HepG2 (cell line): ENCODE measurements around the gene WSCD2. TPM values are rescaled to one million over a fixed set of nuclear protein-coding genes. Genes with fewer than 3 reads are reported as not detected.

ENCODE experiments used
- ATAC-seq: fragments of 200-7000 bp; cut with Tn5 transposase; 3 replicates; pipeline ENCODE4 v1.9.1; 2020; ENCODE audit warnings: mild to moderate bottlenecking, moderate library complexity
- BruUV-seq: library from RNA; stranded (reverse); fragments of 400-500 nt; replicated peaks from 2 replicates; lab custom pipeline; 2021; lab: Mats Ljungman, UMichigan
- CTCF ChIA-PET: fragments of 300-600 bp; formaldehyde crosslinking; extraction: SDS; loops from one replicate; lab custom pipeline; 2021; ENCODE audit warnings: low total read pairs, inconsistent platforms, low intra/inter-chr PET ratio; lab: Yijun Ruan, JAX
- POLR2A ChIA-PET: fragments of 350-600 bp; sonication (Branson Sonifier 250); formaldehyde crosslinking; loops from one replicate; lab custom pipeline; 2020; ENCODE audit warnings: antibody characterized with exemption, inconsistent platforms; lab: Yijun Ruan, JAX
- DNase-seq: peaks from one replicate; pipeline ENCODE4 v3.0.0-alpha.2; 2015; ENCODE audit warnings: low spot score
- FAIRE-seq: peaks from 3 replicates; lab custom pipeline; 2011; peaks lifted over from hg19 to GRCh38; lab: Jason Lieb, UNC
- H2AFZ ChIP-seq: one replicate; pipeline ENCODE4 v1.6.1; 2011; ENCODE audit warnings: low read length, inconsistent platforms
- H3K27ac ChIP-seq: fragments of 300-600 bp; 3 replicates; pipeline ENCODE4 v1.8.0; 2011; ENCODE audit warnings: mixed run types, mild to moderate bottlenecking, mixed read lengths, low read length, inconsistent platforms; ENCODE audit not compliant: insufficient read depth; ENCODE audit errors: extremely low read length
- H3K27me3 ChIP-seq, 2 experiments: fragments of 200-600 bp in 1 of 2; 2 replicates in 1 of 2; 3 replicates in 1 of 2; pipeline versions ENCODE4 v1.6.0 to v1.8.0; 2011; ENCODE audit warnings: low read length in 2 of 2, mild to moderate bottlenecking in 2 of 2, moderate library complexity in 2 of 2, inconsistent platforms in 1 of 2; ENCODE audit not compliant: insufficient read depth in 2 of 2, control insufficient read depth in 1 of 2
- H3K36me3 ChIP-seq, 2 experiments: fragments of 200-600 bp in 1 of 2; replicated peaks in 1 of 2; 2 replicates in 1 of 2; 3 replicates in 1 of 2; pipeline versions ENCODE4 v1.5.1 to v1.8.0; 2011; ENCODE audit warnings: low read length in 2 of 2, inconsistent platforms in 1 of 2; ENCODE audit not compliant: insufficient read depth in 2 of 2, control insufficient read depth in 1 of 2
- H3K4me1 ChIP-seq: 2 replicates; pipeline ENCODE4 v1.5.1; 2012; ENCODE audit warnings: low read length, inconsistent platforms; ENCODE audit not compliant: insufficient read depth
- H3K4me2 ChIP-seq: 2 replicates; pipeline ENCODE4 v1.6.0; 2011; ENCODE audit warnings: low read depth, low read length, inconsistent platforms
- H3K4me3 ChIP-seq, 3 experiments: fragments of 200-600 bp in 1 of 3; sonication (generic), shearing (Covaris generic) in 1 of 3; replicated peaks in 1 of 3; 2 replicates each; pipeline ENCODE4 v1.5.1; 2011 to 2016; ENCODE audit warnings: low read length in 3 of 3, inconsistent platforms in 2 of 3, low read depth in 2 of 3, mild to moderate bottlenecking in 2 of 3, control low read depth in 1 of 3, mixed read lengths in 1 of 3; ENCODE audit not compliant: insufficient read depth in 1 of 3
- H3K79me2 ChIP-seq: one replicate; pipeline ENCODE4 v1.6.1; 2011; ENCODE audit warnings: low read length, inconsistent platforms; ENCODE audit not compliant: insufficient read depth
- H3K9ac ChIP-seq: 2 replicates; pipeline ENCODE4 v1.6.0; 2011; ENCODE audit warnings: mild to moderate bottlenecking, low read depth, low read length, inconsistent platforms; ENCODE audit not compliant: insufficient read depth
- H3K9me3 ChIP-seq: 2 replicates; pipeline ENCODE4 v1.5.1; 2012; ENCODE audit warnings: mild to moderate bottlenecking, low read length
- H4K20me1 ChIP-seq: 2 replicates; pipeline ENCODE4 v1.6.0; 2011; ENCODE audit warnings: inconsistent platforms, mild to moderate bottlenecking, low read length, moderate library complexity; ENCODE audit not compliant: insufficient read depth
- AKAP8 ChIP-seq: sonication (generic); formaldehyde crosslinking; IDR thresholded peaks from 2 replicates; pipeline ENCODE4 v1.5.1; 2020; ENCODE audit warnings: mild to moderate bottlenecking, missing genetic modification reagents
- KDM1A ChIP-seq: IDR thresholded peaks from 2 replicates; pipeline ENCODE4 v1.6.1; 2016; ENCODE audit warnings: missing compliant biosample characterization
- MYNN ChIP-seq: sonication (generic); formaldehyde crosslinking; IDR thresholded peaks from 2 replicates; pipeline ENCODE4 v1.4.0; 2020; ENCODE audit warnings: mild to moderate bottlenecking, low read depth, missing genetic modification reagents
- PAXIP1 ChIP-seq: sonication (generic); formaldehyde crosslinking; conservative IDR thresholded peaks from 2 replicates; pipeline ENCODE4 v1.4.0; 2020; ENCODE audit warnings: mild to moderate bottlenecking, missing genetic modification reagents, moderate library complexity
- PTBP1 ChIP-seq: fragments of 200-400 bp; formaldehyde crosslinking; IDR thresholded peaks from 2 replicates; pipeline ENCODE4 v1.6.1; 2018; ENCODE audit warnings: low read length, low read depth; ENCODE audit not compliant: poor library complexity, severe bottlenecking
- ZBTB40 ChIP-seq, 2 experiments: fragments of 450-650 bp in 1 of 2; sonication (generic) in 1 of 2; formaldehyde crosslinking in 1 of 2; IDR thresholded peaks; 2 replicates each; pipeline versions ENCODE4 v1.6.1 to v1.8.0; 2016 to 2022; ENCODE audit warnings: antibody characterized with exemption in 1 of 2, mild to moderate bottlenecking in 1 of 2, missing genetic modification reagents in 1 of 2
- ZNF280B ChIP-seq: sonication (generic); formaldehyde crosslinking; IDR thresholded peaks from 2 replicates; pipeline ENCODE4 v1.5.0; 2020; ENCODE audit warnings: missing genetic modification reagents, mild to moderate bottlenecking, borderline replicate concordance
- ZNF30 ChIP-seq: sonication (generic); formaldehyde crosslinking; IDR thresholded peaks from 2 replicates; pipeline ENCODE4 v1.5.0; 2020; ENCODE audit warnings: mild to moderate bottlenecking, missing genetic modification reagents
- ZNF33A ChIP-seq: sonication (generic); formaldehyde crosslinking; IDR thresholded peaks from 2 replicates; pipeline ENCODE4 v1.5.1; 2020; ENCODE audit warnings: missing genetic modification reagents, mild to moderate bottlenecking, moderate library complexity, borderline replicate concordance
- ZNF510 ChIP-seq: sonication (generic); formaldehyde crosslinking; IDR thresholded peaks from 2 replicates; pipeline ENCODE4 v1.4.0; 2020; ENCODE audit warnings: low read depth, mild to moderate bottlenecking, missing genetic modification reagents
- WGBS: methylation state at CpG from one replicate; pipeline ENCODE4 v1.1.6; 2017; ENCODE audit warnings: low lambda C conversion rate; 5-methylcytosine and 5-hydroxymethylcytosine counted together
- in situ Hi-C: cut with HindIII; loops from 2 replicates; pipeline ENCODE4 v1.10.0; 2017; ENCODE audit warnings: low pct_unique_long_range_greater_than_20kb; ENCODE audit not compliant: extremely low pct_ligation_motif_present
- intact Hi-C: fragments of 100-400 bp; cut with micrococcal nuclease; formaldehyde crosslinking; loops from one replicate; pipeline ENCODE4 v1.10.0; 2022; ENCODE audit not compliant: unreplicated experiment
- polyA plus RNA-seq, 8 experiments: library from polyadenylated mRNA; depleted of rRNA in 3 of 8; stranded (reverse) in 7 of 8; unstranded in 1 of 8; fragments of >200 nt; fragmentation: Illumina TruSeq in 4 of 8; extraction: Trizol in 4 of 8; gene quantifications; 2 replicates each; pipeline versions ENCODE4 v1.2.1 to v1.2.3, GENCODE V29; 2011 to 2016; ENCODE audit warnings: low read depth in 4 of 8, missing spikeins in 1 of 8, mixed read lengths in 1 of 8; ENCODE audit not compliant: insufficient read depth in 1 of 8
- total RNA-seq, 5 experiments: library from RNA; depleted of rRNA; stranded (reverse); fragments of >200 nt; fragmentation: Illumina TruSeq; extraction: Trizol; gene quantifications; 2 replicates each; pipeline ENCODE4 v1.2.3, GENCODE V29; 2016; ENCODE audit warnings: low read depth in 1 of 5

The WSCD2 gene
- total and polyA plus RNA-seq, 2 of the 13 experiments (the other 11 are each of a cell fraction or from before 2014, with no cell fraction given): not detected

GRCh38 chr12:108133482-108133881, 4.4 kb downstream of the WSCD2 start:
- in situ Hi-C loops: no loop called here
- 6% methylated on average over 7 of the region's 7 CpGs for WGBS
- H3K27me3 ChIP-seq: peaks cover 0 to 23% of the 10 kb centered on the region in 2 experiments; a peak in 4 of 5 replicates
- TF ChIP-seq AKAP8 (CRISPR knock-in tag): no peak
- no peak for TF ChIP-seq PTBP1
- no peak for TF ChIP-seq ZNF30
- TF ChIP-seq ZNF510 (CRISPR knock-in tag): no peak
- no peak for TF ChIP-seq ZBTB40 (IDR thresholded peaks at IDR 0.05)
- no peak for TF ChIP-seq ZBTB40 (CRISPR knock-in tag; IDR thresholded peaks at IDR 0.05)
- no peak for TF ChIP-seq ZNF280B (CRISPR knock-in tag)
- TF ChIP-seq MYNN (CRISPR knock-in tag): no peak
- TF ChIP-seq PAXIP1 (CRISPR knock-in tag): no peak
- no peak for TF ChIP-seq ZNF33A (CRISPR knock-in tag)
- TF ChIP-seq KDM1A: no peak

More at GRCh38 chr12:108133482-108133881, 4.4 kb downstream of the WSCD2 start:
- Histone ChIP-seq H3K79me2 (no peaks in the 10 kb centered on the region), H3K4me2 (no peak overlapping the region), H3K27ac (no peak overlapping the region), H3K4me3 (no peak overlapping the region), H4K20me1 (no peaks in the 10 kb centered on the region), H3K9me3 (no peaks in the 10 kb centered on the region), H3K4me1 (peaks cover 5% of the 10 kb centered on the region; the same call in 1 of the 2 replicates), H3K36me3 (no peaks in the 10 kb centered on the region), H2AFZ (no peak overlapping the region), H3K9ac (no peak overlapping the region)
- CTCF ChIA-PET: no interaction called here
- intact Hi-C loops: no loop called here
- POLR2A ChIA-PET: no interaction called here
- BruUV-seq: no TSS peak
- DNase-seq (no peak), ATAC-seq (no peak), FAIRE-seq (no peak)
